CD14-positive monocyte (primary cell): ENCODE results near the gene ALDH2. TPM values are rescaled to one million over a fixed set of nuclear protein-coding genes. Genes with fewer than 3 reads are reported as not detected.

ENCODE experiments used
- DNase-seq, 3 donors: peaks; one replicate each; pipeline ENCODE4 v3.0.0-alpha.2; 2011 to 2022
- H2AFZ ChIP-seq: 2 replicates; pipeline ENCODE4 v1.6.0; 2012; ENCODE audit warnings: mild to moderate bottlenecking, low read depth, low read length, inconsistent platforms; ENCODE audit not compliant: insufficient read depth, poor library complexity, severe bottlenecking
- H3K27ac ChIP-seq, 2 donors: 1 replicate in 1 of 2; 2 replicates in 1 of 2; pipeline ENCODE4 v1.5.1; 2012 to 2013; ENCODE audit warnings: low read length in 2 of 2, control low read depth in 1 of 2, inconsistent platforms in 1 of 2, low read depth in 1 of 2, mild to moderate bottlenecking in 1 of 2
- H3K27me3 ChIP-seq, 2 donors: one replicate each; pipeline versions ENCODE4 v1.6.0 to v1.6.1; 2011 to 2013; ENCODE audit warnings: low read length in 2 of 2; ENCODE audit not compliant: control insufficient read depth in 2 of 2, insufficient read depth in 2 of 2
- H3K36me3 ChIP-seq, 2 donors: replicated peaks in 1 of 2; 1 replicate in 1 of 2; 2 replicates in 1 of 2; pipeline versions ENCODE4 v1.5.1 to v1.6.1; 2012 to 2013; ENCODE audit warnings: low read length in 2 of 2, control low read depth in 1 of 2, inconsistent platforms in 1 of 2, mild to moderate bottlenecking in 1 of 2; ENCODE audit not compliant: insufficient read depth in 2 of 2, control insufficient read depth in 1 of 2
- H3K4me1 ChIP-seq, 2 donors: 1 replicate in 1 of 2; 2 replicates in 1 of 2; pipeline versions ENCODE4 v1.5.1 to v1.6.1; 2012 to 2013; ENCODE audit warnings: low read length in 2 of 2, control low read depth in 1 of 2, inconsistent platforms in 1 of 2, mild to moderate bottlenecking in 1 of 2, moderate library complexity in 1 of 2; ENCODE audit not compliant: insufficient read depth in 2 of 2, control insufficient read depth in 1 of 2
- H3K4me2 ChIP-seq: replicated peaks from 2 replicates; pipeline ENCODE3; 2012; ENCODE audit warnings: low read length, moderate library complexity, mild to moderate bottlenecking; ENCODE audit not compliant: poor library complexity, severe bottlenecking; ENCODE audit errors: extremely low read depth
- H3K4me3 ChIP-seq, 3 experiments: fragments of 200-600 bp in 1 of 3; sonication (generic) in 1 of 3; replicated peaks in 1 of 3; 1 replicate in 2 of 3; 2 replicates in 1 of 3; pipeline ENCODE4 v1.5.1; 2011 to 2013; ENCODE audit warnings: low read length in 3 of 3, mild to moderate bottlenecking in 3 of 3, control low read depth in 2 of 3, low read depth in 2 of 3, inconsistent platforms in 1 of 3, moderate library complexity in 1 of 3
- H3K79me2 ChIP-seq: 2 replicates; pipeline ENCODE4 v1.6.0; 2012; ENCODE audit warnings: mild to moderate bottlenecking, control low read depth, inconsistent platforms, low read length, moderate library complexity; ENCODE audit not compliant: insufficient read depth
- H3K9ac ChIP-seq: 2 replicates; pipeline ENCODE4 v1.6.0; 2017; ENCODE audit warnings: low read length, mild to moderate bottlenecking; ENCODE audit not compliant: insufficient read depth, poor library complexity, severe bottlenecking
- H3K9me3 ChIP-seq, 2 donors: replicated peaks in 1 of 2; 1 replicate in 1 of 2; 2 replicates in 1 of 2; pipeline versions ENCODE4 v1.5.1 to v1.6.1; 2012 to 2013; ENCODE audit warnings: low read length in 2 of 2, control low read depth in 1 of 2; ENCODE audit not compliant: control insufficient read depth in 1 of 2, insufficient read depth in 1 of 2
- H4K20me1 ChIP-seq: 2 replicates; pipeline ENCODE4 v1.6.0; 2012; ENCODE audit warnings: mild to moderate bottlenecking, low read length, control low read depth, moderate library complexity; ENCODE audit not compliant: insufficient read depth
- H3K27ac Mint-ChIP-seq, 7 donors: one replicate each; pipeline ENCODE4 v1.8.0; 2020; ENCODE audit warnings: mild to moderate bottlenecking in 7 of 7, mixed read lengths in 7 of 7, moderate library complexity in 6 of 7, inconsistent platforms in 2 of 7
- H3K27me3 Mint-ChIP-seq, 3 donors: one replicate each; pipeline ENCODE4 v1.8.0; 2021 to 2022; ENCODE audit warnings: low read depth in 3 of 3, mild to moderate bottlenecking in 3 of 3, mixed read lengths in 3 of 3, moderate library complexity in 3 of 3, inconsistent platforms in 1 of 3
- H3K36me3 Mint-ChIP-seq, 2 donors: one replicate each; pipeline ENCODE4 v1.8.0; 2020; ENCODE audit warnings: mixed read lengths in 2 of 2, inconsistent platforms in 1 of 2, mild to moderate bottlenecking in 1 of 2
- H3K4me1 Mint-ChIP-seq: one replicate; pipeline ENCODE4 v1.8.0; 2020; ENCODE audit warnings: mild to moderate bottlenecking, mixed read lengths
- H3K4me3 Mint-ChIP-seq, 2 donors: one replicate each; pipeline ENCODE4 v1.8.0; 2020; ENCODE audit warnings: mild to moderate bottlenecking in 2 of 2, mixed read lengths in 2 of 2, moderate library complexity in 1 of 2
- H3K9me3 Mint-ChIP-seq, 7 donors: one replicate each; pipeline ENCODE4 v1.8.0; 2020 to 2022; ENCODE audit warnings: mixed read lengths in 7 of 7, mild to moderate bottlenecking in 6 of 7, moderate library complexity in 6 of 7, inconsistent platforms in 2 of 7
- WGBS: methylation state at CpG from one replicate; pipeline ENCODE4 v1.1.5; 2013; ENCODE audit warnings: missing lambda C conversion rate; ENCODE audit not compliant: insufficient coverage; 5-methylcytosine and 5-hydroxymethylcytosine counted together
- intact Hi-C, 2 donors: fragments of 100-400 bp; cut with micrococcal nuclease; formaldehyde crosslinking; loops; one replicate each; pipeline versions ENCODE4 v1.15.0 to v1.15.1; 2023
- polyA plus RNA-seq, 3 donors: library from polyadenylated mRNA; depleted of rRNA in 1 of 3; unstranded in 2 of 3; stranded (reverse) in 1 of 3; fragments of 300-500 nt in 2 of 3; fragments of >200 nt in 1 of 3; fragmentation: Illumina TruSeq in 2 of 3; gene quantifications; 1 replicate in 2 of 3; 2 replicates in 1 of 3; pipeline ENCODE4 v1.2.3, GENCODE V29; 2012 to 2021
- TF ChIP-seq, protein P1 (sequence below): fragments of 200-600 bp; IDR thresholded peaks from one replicate; pipeline ENCODE4 v1.8.0; 2022; ENCODE audit warnings: antibody characterized with exemption, mild to moderate bottlenecking

The ALDH2 gene
- polyA plus RNA-seq, 3 donors: 272 to 404 (median 384) TPM

DNA sequence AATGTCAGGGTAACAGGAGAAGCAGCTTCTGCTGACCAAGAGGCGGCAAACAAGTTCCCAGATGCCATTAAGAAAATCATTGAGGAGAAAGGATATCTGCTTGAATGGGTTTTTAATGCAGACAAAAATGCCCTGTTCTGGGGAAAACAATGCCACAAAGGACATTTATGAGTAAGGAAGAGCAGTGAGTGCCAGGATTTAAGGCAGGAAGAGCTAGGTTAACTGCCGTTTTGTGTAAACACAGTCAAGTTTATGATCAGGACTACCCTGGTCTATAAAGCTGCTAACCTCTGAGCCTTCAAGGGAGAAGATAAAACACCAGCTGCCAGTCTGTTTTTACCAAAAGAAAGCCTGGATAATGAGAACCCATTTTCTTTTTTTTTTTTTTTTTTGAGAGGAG is 83.8 kb downstream of the ALDH2 start:
- Mint-ChIP-seq H3K36me3 (peaks cover 19 to 66% of the 10 kb centered on the region in 2 donors), H3K27ac (no peak overlapping the region), H3K27me3 (no peaks in the 10 kb centered on the region), H3K4me3 (no peak overlapping the region), H3K9me3 (peaks cover 0 to 13% (median 5%) of the 10 kb centered on the region in 7 donors), H3K4me1 (no peaks in the 10 kb centered on the region)
- Histone ChIP-seq H3K4me2 (no peak overlapping the region), H3K27ac (no peak overlapping the region), H2AFZ (no peak overlapping the region), H3K4me3 (no peak overlapping the region), H3K79me2 (peaks cover 98% of the 10 kb centered on the region), H3K27me3 (no peaks in the 10 kb centered on the region), H3K36me3 (peaks cover 4 to 47% of the 10 kb centered on the region in 2 donors), H4K20me1 (peaks cover 39% of the 10 kb centered on the region), H3K9me3 (peaks cover 0 to 5% of the 10 kb centered on the region in 2 donors), H3K9ac (no peak overlapping the region), H3K4me1 (no peaks in the 10 kb centered on the region)
- no peak for DNase-seq
- WGBS: 100% methylated on average over 2 of the region's 2 CpGs
- intact Hi-C loops: no loop called here
- TF ChIP-seq, protein P1, sequence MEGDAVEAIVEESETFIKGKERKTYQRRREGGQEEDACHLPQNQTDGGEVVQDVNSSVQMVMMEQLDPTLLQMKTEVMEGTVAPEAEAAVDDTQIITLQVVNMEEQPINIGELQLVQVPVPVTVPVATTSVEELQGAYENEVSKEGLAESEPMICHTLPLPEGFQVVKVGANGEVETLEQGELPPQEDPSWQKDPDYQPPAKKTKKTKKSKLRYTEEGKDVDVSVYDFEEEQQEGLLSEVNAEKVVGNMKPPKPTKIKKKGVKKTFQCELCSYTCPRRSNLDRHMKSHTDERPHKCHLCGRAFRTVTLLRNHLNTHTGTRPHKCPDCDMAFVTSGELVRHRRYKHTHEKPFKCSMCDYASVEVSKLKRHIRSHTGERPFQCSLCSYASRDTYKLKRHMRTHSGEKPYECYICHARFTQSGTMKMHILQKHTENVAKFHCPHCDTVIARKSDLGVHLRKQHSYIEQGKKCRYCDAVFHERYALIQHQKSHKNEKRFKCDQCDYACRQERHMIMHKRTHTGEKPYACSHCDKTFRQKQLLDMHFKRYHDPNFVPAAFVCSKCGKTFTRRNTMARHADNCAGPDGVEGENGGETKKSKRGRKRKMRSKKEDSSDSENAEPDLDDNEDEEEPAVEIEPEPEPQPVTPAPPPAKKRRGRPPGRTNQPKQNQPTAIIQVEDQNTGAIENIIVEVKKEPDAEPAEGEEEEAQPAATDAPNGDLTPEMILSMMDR: no peak

DNA sequence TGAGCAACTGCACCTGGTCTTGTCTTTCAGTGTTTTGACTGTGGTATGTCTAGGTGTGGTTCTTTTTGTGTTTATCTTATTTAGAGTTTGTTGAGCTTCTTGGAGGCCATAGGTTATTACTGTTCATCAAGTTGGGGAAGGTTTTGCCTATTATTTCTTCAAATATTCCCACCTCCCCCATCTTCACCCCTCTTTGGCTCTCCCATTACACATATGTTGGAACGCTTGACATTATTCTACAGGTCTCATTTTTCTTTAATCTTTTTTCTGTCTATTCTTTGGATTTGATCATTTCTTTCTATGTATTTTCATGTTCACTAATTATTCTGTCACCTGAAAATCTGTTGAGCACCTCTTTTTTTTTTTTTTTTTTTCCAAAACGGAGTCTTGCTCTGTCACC is 91.5 kb downstream of the ALDH2 start:
- Histone ChIP-seq H4K20me1 (peaks cover 65% of the 10 kb centered on the region), H3K27ac (no peak overlapping the region), H2AFZ (no peak overlapping the region), H3K4me1 (peaks cover 5 to 7% of the 10 kb centered on the region in 2 donors), H3K9me3 (peaks cover 0 to 4% of the 10 kb centered on the region in 2 donors), H3K79me2 (peaks cover 98% of the 10 kb centered on the region), H3K4me2 (no peak overlapping the region), H3K9ac (no peak overlapping the region), H3K4me3 (no peak overlapping the region), H3K36me3 (peaks cover 0 to 9% of the 10 kb centered on the region in 2 donors), H3K27me3 (no peaks in the 10 kb centered on the region)
- H3K36me3 Mint-ChIP-seq: peaks cover 7 to 18% of the 10 kb centered on the region in 2 donors
- peak overlapping the region in 1 of 7 donors; percentile 47 for H3K27ac Mint-ChIP-seq
- peaks cover 10% of the 10 kb centered on the region for H3K4me1 Mint-ChIP-seq
- TF ChIP-seq, protein P1: no peak
- 100% methylated on average over 1 of the region's 2 CpGs for WGBS
- no peak for DNase-seq
- no peak overlapping the region for H3K4me3 Mint-ChIP-seq
- peaks cover 0 to 3% (median 0%) of the 10 kb centered on the region in 7 donors for H3K9me3 Mint-ChIP-seq
- intact Hi-C loops: no loop called here
- no peaks in the 10 kb centered on the region for H3K27me3 Mint-ChIP-seq
